CD4-positive, alpha-beta memory T cell (primary cell): Measurements from ENCODE around the gene GREB1L. TPM values are rescaled to one million over a fixed set of nuclear protein-coding genes. Genes with fewer than 3 reads are reported as not detected.

Source experiments
- CTCF ChIA-PET: fragments of 350-600 bp; sonication (Branson Sonifier 250); formaldehyde crosslinking; loops from one replicate; lab custom pipeline; 2021; ENCODE audit warnings: inconsistent platforms; ENCODE audit not compliant: partially characterized antibody; lab: Charles Lee
- POLR2A ChIA-PET: fragments of 350-600 bp; sonication (Branson Sonifier 250); formaldehyde crosslinking; loops from one replicate; lab custom pipeline; 2021; ENCODE audit not compliant: partially characterized antibody; lab: Charles Lee
- DNase-seq, 5 donors: peaks; one replicate each; pipeline versions ENCODE4 v3.0.0 to v3.0.0-alpha.2; 2020 to 2022; ENCODE audit warnings: mixed read lengths in 1 of 5
- H3K27ac ChIP-seq: one replicate; pipeline ENCODE4 v1.7.0; 2013; ENCODE audit warnings: low read depth, low read length
- H3K27me3 ChIP-seq: 2 replicates; pipeline ENCODE4 v1.7.0; 2013; ENCODE audit warnings: mild to moderate bottlenecking, low read length, moderate library complexity; ENCODE audit not compliant: insufficient read depth
- H3K36me3 ChIP-seq: 2 replicates; pipeline ENCODE4 v1.7.0; 2013; ENCODE audit warnings: mild to moderate bottlenecking, low read length, moderate library complexity; ENCODE audit not compliant: insufficient read depth
- H3K4me1 ChIP-seq: 2 replicates; pipeline ENCODE4 v1.7.0; 2013; ENCODE audit warnings: mild to moderate bottlenecking, low read length, moderate library complexity; ENCODE audit not compliant: insufficient read depth
- H3K4me3 ChIP-seq, 2 donors: one replicate each; pipeline ENCODE4 v1.7.0; 2013; ENCODE audit warnings: low read length in 2 of 2, mild to moderate bottlenecking in 1 of 2
- H3K9me3 ChIP-seq, 2 donors: one replicate each; pipeline ENCODE4 v1.7.0; 2013; ENCODE audit warnings: low read length in 2 of 2, control low read depth in 1 of 2; ENCODE audit not compliant: control insufficient read depth in 1 of 2
- H3K27ac Mint-ChIP-seq, 7 donors: one replicate each; pipeline ENCODE4 v1.8.0; 2020 to 2021; ENCODE audit warnings: mixed read lengths in 7 of 7, mild to moderate bottlenecking in 6 of 7, inconsistent platforms in 3 of 7, moderate library complexity in 3 of 7
- H3K27me3 Mint-ChIP-seq, 2 donors: one replicate each; pipeline ENCODE4 v1.8.0; 2020 to 2021; ENCODE audit warnings: mixed read lengths in 2 of 2
- H3K36me3 Mint-ChIP-seq, 2 donors: one replicate each; pipeline ENCODE4 v1.8.0; 2020 to 2021; ENCODE audit warnings: mixed read lengths in 2 of 2, inconsistent platforms in 1 of 2, mild to moderate bottlenecking in 1 of 2
- H3K4me1 Mint-ChIP-seq, 4 donors: one replicate each; pipeline ENCODE4 v1.8.0; 2020 to 2021; ENCODE audit warnings: mixed read lengths in 4 of 4, mild to moderate bottlenecking in 1 of 4
- H3K4me3 Mint-ChIP-seq, 8 donors: one replicate each; pipeline ENCODE4 v1.8.0; 2020 to 2021; ENCODE audit warnings: mixed read lengths in 8 of 8, mild to moderate bottlenecking in 7 of 8, moderate library complexity in 6 of 8, inconsistent platforms in 3 of 8
- H3K9me3 Mint-ChIP-seq, 8 donors: one replicate each; pipeline ENCODE4 v1.8.0; 2020 to 2021; ENCODE audit warnings: mixed read lengths in 8 of 8, mild to moderate bottlenecking in 5 of 8, inconsistent platforms in 3 of 8, moderate library complexity in 1 of 8
- intact Hi-C: fragments of 100-400 bp; cut with micrococcal nuclease; formaldehyde crosslinking; loops from one replicate; pipeline ENCODE4 v1.15.1; 2023
- polyA plus RNA-seq, 2 donors: library from polyadenylated mRNA; unstranded; fragments of 300-500 nt; fragmentation: Illumina TruSeq; gene quantifications; one replicate each; pipeline ENCODE4 v1.2.3, GENCODE V29; 2021
- total RNA-seq, 2 experiments: library from RNA; stranded (reverse); gene quantifications; one replicate each; pipeline ENCODE4 v1.2.3, GENCODE V29; 2021

Gene GREB1L
- total RNA-seq, result not detected
- polyA plus RNA-seq, result under 1 TPM in 1 of 2 donors, not detected in 1; 0.16 TPM

- Histone ChIP-seq H3K27me3 (peaks cover 5% of the 10 kb centered on the region), H3K27ac (no peak within 1 kb of the TSS), H3K4me1 (peaks cover 8% of the 10 kb centered on the region), H3K36me3 (no peaks in the 10 kb centered on the region), H3K9me3 (no peaks in the 10 kb centered on the region), H3K4me3 (no peak within 1 kb of the TSS)
- Mint-ChIP-seq H3K9me3 (peaks cover 0 to 5% (median 0%) of the 10 kb centered on the region in 8 donors), H3K27me3 (peaks cover 37 to 49% of the 10 kb centered on the region in 2 donors), H3K4me1 (peaks cover 2 to 20% (median 8%) of the 10 kb centered on the region in 4 donors), H3K36me3 (no peaks in the 10 kb centered on the region), H3K27ac (no peak within 1 kb of the TSS), H3K4me3 (peak within 1 kb of the TSS in 7 of 8 donors; percentile 15 to 75 (median 47))
- CTCF ChIA-PET, result no interaction called here
- no peak for DNase-seq
- POLR2A ChIA-PET, result no interaction called here
- intact Hi-C loops, result no loop called here
Observed at GRCh38 chr18:21242141-21242779, at the start of gene GREB1L. Gene GREB1L, plus strand, starts transcription at chr18:21242232. Its CDS starts 141,287 bp downstream, at chr18:21383519.

DNA sequence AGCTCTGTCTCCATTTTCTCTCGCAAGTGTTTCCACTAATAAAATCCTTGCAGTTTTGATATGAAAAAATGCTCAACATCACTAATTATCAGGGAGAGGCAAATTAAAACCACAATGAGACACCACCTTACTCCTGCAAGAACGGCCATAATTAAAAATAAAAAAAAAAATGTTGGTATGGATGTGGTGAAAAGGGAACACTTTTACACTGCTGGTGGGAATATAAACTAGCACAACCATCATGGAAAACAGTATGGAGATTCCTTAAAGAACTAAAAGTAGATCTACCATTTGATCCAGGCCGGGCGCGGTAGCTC is 49.8 kb upstream of the GREB1L start:
- H3K27me3 ChIP-seq, result no peaks in the 10 kb centered on the region
- no peaks in the 10 kb centered on the region for H3K9me3 ChIP-seq
- no peak overlapping the region for H3K4me3 ChIP-seq
- Mint-ChIP-seq H3K27ac (no peak overlapping the region), H3K4me1 (no peaks in the 10 kb centered on the region), H3K4me3 (no peak overlapping the region), H3K9me3 (no peaks in the 10 kb centered on the region), H3K36me3 (no peaks in the 10 kb centered on the region), H3K27me3 (peaks cover 9% of the 10 kb centered on the region in 2 donors)
- no peak for DNase-seq
- intact Hi-C loops, result no loop called here
- no peaks in the 10 kb centered on the region for H3K36me3 ChIP-seq
- no peak overlapping the region for H3K27ac ChIP-seq
- CTCF ChIA-PET, result interaction anchor here (1.4 to 6.7 kb wide), 4 partner anchors 11 to 1516 kb away, joined by 4 to 67 read pairs (median 11); no protein-coding TSS in a partner anchor
- POLR2A ChIA-PET, result no interaction called here
- no peaks in the 10 kb centered on the region for H3K4me1 ChIP-seq

DNA sequence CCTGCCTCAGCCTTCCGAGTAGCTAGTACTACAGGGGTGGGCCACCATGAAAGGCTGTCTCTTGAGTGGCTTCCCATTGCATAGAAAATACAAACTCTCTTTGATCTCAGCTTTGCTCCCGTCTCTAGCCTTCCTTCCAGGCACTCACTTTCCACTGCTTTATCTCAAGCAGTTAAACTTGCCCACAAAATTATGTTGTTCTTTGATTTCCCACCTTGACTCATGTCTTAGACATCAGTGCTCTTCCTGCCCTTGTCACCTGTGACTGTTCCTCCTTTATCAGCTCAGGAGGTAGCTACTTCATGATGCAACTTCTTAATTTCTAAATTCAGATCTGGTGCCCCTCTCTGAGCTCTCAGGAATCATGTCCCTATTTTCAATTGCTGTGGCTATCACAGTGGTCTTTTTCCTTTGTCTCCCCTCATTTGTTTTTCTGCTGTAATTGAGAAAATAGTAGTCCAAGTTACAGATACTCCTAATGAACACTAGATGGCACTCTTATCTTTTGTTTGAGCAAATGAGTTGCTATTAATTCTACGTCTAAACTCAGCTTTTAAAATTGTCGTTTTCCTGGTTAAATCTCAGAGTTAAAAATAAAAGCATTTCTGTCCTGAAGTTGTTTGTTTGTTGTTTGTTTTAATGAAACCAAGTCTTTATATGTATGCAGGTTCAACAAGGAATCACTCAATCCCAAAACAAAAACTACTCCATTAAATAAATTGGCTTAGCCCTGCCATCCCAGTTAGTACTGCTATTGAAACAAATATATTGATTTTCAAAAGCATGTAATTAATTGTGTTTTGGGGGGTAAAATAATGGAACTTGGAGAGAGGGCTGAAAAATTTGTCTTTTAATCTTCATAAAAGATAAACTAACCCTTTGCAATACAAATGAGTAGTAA is 46.9 kb upstream of the GREB1L start:
- H3K4me1 Mint-ChIP-seq, result no peaks in the 10 kb centered on the region
- peaks cover 9 to 10% of the 10 kb centered on the region in 2 donors for H3K27me3 Mint-ChIP-seq
- no peak overlapping the region for H3K27ac Mint-ChIP-seq
- H3K9me3 Mint-ChIP-seq, result no peaks in the 10 kb centered on the region
- Histone ChIP-seq H3K9me3 (no peaks in the 10 kb centered on the region), H3K4me1 (no peaks in the 10 kb centered on the region), H3K36me3 (no peaks in the 10 kb centered on the region), H3K27me3 (no peaks in the 10 kb centered on the region), H3K27ac (no peak overlapping the region), H3K4me3 (no peak overlapping the region)
- ChIA-PET POLR2A (no interaction called here), CTCF (interaction anchor here (0.6 to 6.7 kb wide), 18 partner anchors 10 to 1508 kb away, joined by 3 to 67 read pairs (median 4); no protein-coding TSS in a partner anchor)
- H3K4me3 Mint-ChIP-seq, result no peak overlapping the region
- intact Hi-C loops, result loop anchor here (2.0 to 5.0 kb wide), 2 partner anchors 247 to 656 kb away; no protein-coding TSS in a partner anchor
- peak in 4 of 5 donors; percentile 22 to 28 (median 24) for DNase-seq
- no peaks in the 10 kb centered on the region for H3K36me3 Mint-ChIP-seq

- ChIA-PET CTCF (interaction anchor here (1.7 to 6.7 kb wide), 4 partner anchors 10 to 762 kb away, joined by 6 to 67 read pairs (median 23); no protein-coding TSS in a partner anchor), POLR2A (no interaction called here)
- no peaks in the 10 kb centered on the region for H3K9me3 ChIP-seq
- no peaks in the 10 kb centered on the region for H3K36me3 ChIP-seq
- Mint-ChIP-seq H3K27ac (no peak overlapping the region), H3K9me3 (peaks cover 0 to under 1% (median 0%) of the 10 kb centered on the region in 8 donors), H3K36me3 (no peaks in the 10 kb centered on the region), H3K4me3 (no peak overlapping the region), H3K27me3 (peaks cover 8% of the 10 kb centered on the region in 2 donors), H3K4me1 (no peaks in the 10 kb centered on the region)
- no peaks in the 10 kb centered on the region for H3K4me1 ChIP-seq
- H3K4me3 ChIP-seq, result no peak overlapping the region
- intact Hi-C loops, result loop anchor here (5.0 kb wide), 1 partner anchor 246 kb away; no protein-coding TSS in a partner anchor
- no peak for DNase-seq
- no peaks in the 10 kb centered on the region for H3K27me3 ChIP-seq
- H3K27ac ChIP-seq, result no peak overlapping the region
Observed at GRCh38 chr18:21196426-21196825, 45.6 kb upstream of the GREB1L start.

GRCh38 chr18:21203126-21203525 is 38.9 kb upstream of the GREB1L start:
- Histone ChIP-seq H3K4me1 (no peaks in the 10 kb centered on the region), H3K4me3 (no peak overlapping the region), H3K9me3 (no peaks in the 10 kb centered on the region), H3K27me3 (no peaks in the 10 kb centered on the region), H3K36me3 (no peaks in the 10 kb centered on the region), H3K27ac (no peak overlapping the region)
- DNase-seq, result no peak
- Mint-ChIP-seq H3K36me3 (no peaks in the 10 kb centered on the region), H3K4me3 (no peak overlapping the region), H3K9me3 (peaks cover 0 to 1% (median 0%) of the 10 kb centered on the region in 8 donors), H3K27ac (no peak overlapping the region), H3K4me1 (no peaks in the 10 kb centered on the region), H3K27me3 (peaks cover 0 to 1% of the 10 kb centered on the region in 2 donors)
- ChIA-PET POLR2A (no interaction called here), CTCF (no interaction called here)
- intact Hi-C loops, result no loop called here

DNA sequence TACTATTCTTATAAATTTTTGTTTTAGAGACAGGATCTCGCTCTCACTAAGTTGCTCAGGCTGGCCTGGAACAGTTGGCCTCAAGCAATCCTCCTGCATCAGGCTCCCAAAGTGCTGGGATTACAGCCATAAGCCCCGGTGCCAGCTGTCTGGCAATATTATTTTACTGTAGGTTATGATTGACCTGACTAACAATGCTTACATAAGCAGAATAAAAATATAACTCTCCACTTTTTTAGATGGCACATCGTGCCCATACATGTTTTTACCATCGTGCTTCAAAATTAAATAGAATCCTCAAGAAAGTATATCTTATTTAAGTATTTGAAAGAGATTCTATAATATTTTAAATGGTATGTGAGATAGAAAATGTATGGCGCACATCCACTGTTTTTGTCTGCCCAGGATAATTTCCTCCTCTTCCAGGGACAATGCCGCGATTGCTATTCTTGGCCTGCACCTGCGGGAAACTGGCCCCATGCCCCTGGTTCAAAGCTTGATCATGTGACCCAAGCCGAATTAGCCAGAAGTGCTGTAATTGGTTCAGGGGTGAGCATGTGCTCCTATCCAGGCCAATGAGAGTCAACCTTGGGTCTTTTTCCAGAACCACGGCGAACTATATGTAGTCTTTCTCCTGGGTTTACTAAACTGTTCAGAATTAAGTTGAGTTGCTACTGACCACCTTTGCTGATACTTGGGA is 38.3 kb upstream of the GREB1L start:
- Mint-ChIP-seq H3K9me3 (peaks cover 0 to 1% (median 0%) of the 10 kb centered on the region in 8 donors), H3K27ac (no peak overlapping the region), H3K36me3 (no peaks in the 10 kb centered on the region), H3K4me1 (no peaks in the 10 kb centered on the region), H3K27me3 (peaks cover 0 to 1% of the 10 kb centered on the region in 2 donors), H3K4me3 (no peak overlapping the region)
- Histone ChIP-seq H3K4me1 (no peaks in the 10 kb centered on the region), H3K27ac (no peak overlapping the region), H3K36me3 (no peaks in the 10 kb centered on the region), H3K27me3 (no peaks in the 10 kb centered on the region), H3K4me3 (no peak overlapping the region), H3K9me3 (no peaks in the 10 kb centered on the region)
- ChIA-PET CTCF (no interaction called here), POLR2A (no interaction called here)
- DNase-seq, result no peak
- intact Hi-C loops, result no loop called here
